Psoas muscle (tissue), 8 donors: Measurements from ENCODE around the gene SLC25A46. TPM values are rescaled to one million over a fixed set of nuclear protein-coding genes. Genes with fewer than 3 reads are reported as not detected.

Source experiments
- ATAC-seq, 4 donors: fragments of 200-7000 bp; cut with Tn5 transposase; one replicate each; pipeline ENCODE4 v1.9.1; 2020; ENCODE audit warnings: moderate library complexity in 3 of 4, mild to moderate bottlenecking in 2 of 4
- DNase-seq, 2 donors: peaks; one replicate each; pipeline ENCODE4 v3.0.0-alpha.2; 2020
- H3K27ac ChIP-seq: fragments of 200-600 bp; one replicate; pipeline ENCODE4 v1.8.0; 2022
- H3K27me3 ChIP-seq, 3 donors: fragments of 200-600 bp in 1 of 3; one replicate each; pipeline versions ENCODE4 v1.6.1 to v1.8.0; 2013 to 2022; ENCODE audit warnings: low read length in 2 of 3, mild to moderate bottlenecking in 2 of 3, moderate library complexity in 1 of 3; ENCODE audit not compliant: insufficient read depth in 3 of 3
- H3K36me3 ChIP-seq, 2 donors: fragments of 200-600 bp in 1 of 2; one replicate each; pipeline versions ENCODE4 v1.6.1 to v1.8.0; 2013 to 2022; ENCODE audit warnings: low read depth in 1 of 2, mild to moderate bottlenecking in 1 of 2, moderate library complexity in 1 of 2; ENCODE audit not compliant: insufficient read depth in 1 of 2
- H3K4me1 ChIP-seq: fragments of 200-600 bp; one replicate; pipeline ENCODE4 v1.8.0; 2022
- H3K4me3 ChIP-seq: fragments of 200-600 bp; one replicate; pipeline ENCODE4 v1.8.0; 2022; ENCODE audit warnings: mild to moderate bottlenecking
- H3K9me3 ChIP-seq: fragments of 200-600 bp; one replicate; pipeline ENCODE4 v1.8.0; 2022
- WGBS, 3 donors: extraction: QIAGEN DNeasy Blood & Tissue Kit; methylation state at CpG; one replicate each; pipeline versions ENCODE4 v1.1.6 to v1.1.7; 2013; 5-methylcytosine and 5-hydroxymethylcytosine counted together
- intact Hi-C, 2 donors: fragments of 100-400 bp; cut with DNase I; formaldehyde crosslinking; loops; one replicate each; pipeline versions ENCODE4 v1.11.0 to v1.14.2; 2022
- polyA plus RNA-seq, 3 donors: library from polyadenylated mRNA; stranded (reverse); fragments of 200-250 nt; gene quantifications; one replicate each; pipeline ENCODE4 v1.2.3, GENCODE V29; 2013
- total RNA-seq, 4 donors: library from RNA; stranded (reverse); fragmentation: NEBNext Ultra II Directional in 2 of 4; extraction: Animal tissue kit (Norgen Biotek cat#: 25700) in 2 of 4; gene quantifications; one replicate each; pipeline versions ENCODE4 v1.2.1 to v1.2.4, GENCODE V29; 2021 to 2023
- TF ChIP-seq, protein P1 (sequence below): fragments of 200-600 bp; IDR thresholded peaks from one replicate; pipeline ENCODE4 v1.8.0; 2022; ENCODE audit warnings: antibody characterized with exemption
- donor health status: healthy with polysubstance abuse.
- donor health status: DM: no; HTN: no; CAD: no; lungs with moderate emphysema.
- donor health status: Bipolar disorder and iron deficiency.
- donor health status: healthy.
- donor health status: DM: yes; HTN: yes; CAD: no.
- donor health status: DM: no; HTN: no; CAD: no.
- donor health status: DM: no; HTN: no; CAD: no.
- donor health status: DM: yes; HTN: yes; CAD: no.

The SLC25A46 gene
- total and polyA plus RNA-seq, 7 donors: 26.6 to 91.9 (median 60.6) TPM

DNA sequence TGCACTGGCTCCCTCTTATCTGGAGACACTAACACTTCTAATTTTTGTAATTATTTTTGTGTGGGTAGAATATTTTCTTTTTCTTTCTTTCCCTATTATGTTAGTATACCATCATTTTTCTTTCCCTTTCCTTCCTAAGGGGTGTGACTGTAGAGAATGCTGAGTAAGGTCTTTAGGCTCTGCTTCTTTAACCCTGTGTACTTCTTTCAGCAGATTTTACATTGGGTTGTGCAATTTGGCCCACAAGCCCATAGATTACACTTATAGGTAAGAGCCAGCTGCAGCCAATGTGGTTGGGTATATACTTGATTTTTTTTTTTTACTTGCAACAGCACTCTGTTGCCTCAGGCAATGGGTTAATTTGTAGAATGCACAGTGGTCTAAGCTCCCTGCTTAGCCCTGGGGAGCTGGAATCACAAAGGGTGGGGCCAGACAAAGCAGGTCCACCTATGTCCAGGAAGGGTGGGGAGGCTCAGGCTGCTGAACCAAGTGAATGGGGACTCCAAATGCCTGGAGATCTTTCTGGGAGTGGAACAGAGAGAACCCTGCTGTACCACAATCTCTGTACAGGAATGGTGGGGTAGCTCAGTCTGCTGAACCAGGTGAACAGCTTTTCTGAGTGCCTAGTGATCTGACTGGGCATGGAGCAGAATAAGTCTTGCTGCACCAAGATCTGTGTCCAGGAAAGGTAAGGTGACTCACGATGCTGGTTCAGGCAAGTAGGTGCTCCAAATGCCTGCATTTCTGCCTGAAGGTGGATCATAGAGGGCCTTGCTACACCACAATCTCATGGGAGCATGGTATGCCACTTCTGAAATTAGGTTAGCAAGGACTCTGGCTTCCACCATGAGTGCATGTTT, 64.9 kb downstream of the SLC25A46 start:
- intact Hi-C loops: no loop called here
- no peak for DNase-seq
- H3K36me3 ChIP-seq: no peaks in the 10 kb centered on the region

DNA sequence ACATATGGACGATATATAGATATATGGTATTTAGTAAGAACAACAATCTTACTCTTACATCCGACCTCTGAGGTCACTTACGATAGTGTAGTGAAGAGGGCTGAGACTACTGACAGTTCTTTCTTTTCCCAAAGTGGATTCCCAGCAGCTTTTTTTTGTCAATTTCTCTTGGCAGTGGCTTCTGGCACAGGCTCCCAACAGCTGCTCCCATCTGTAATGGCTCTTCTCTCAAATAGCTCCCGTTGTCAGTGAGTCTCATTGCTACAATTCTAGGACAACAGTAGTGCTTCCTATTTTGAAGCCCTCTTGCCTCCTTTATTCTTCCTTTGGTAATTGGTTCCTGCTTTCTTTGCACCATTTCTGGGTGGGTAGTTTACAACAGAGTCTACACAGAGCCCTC, 68.4 kb downstream of the SLC25A46 start:
- DNase-seq: peak in 1 of 2 donors; percentile 40
- Histone ChIP-seq H3K9me3 (no peaks in the 10 kb centered on the region), H3K27me3 (no peaks in the 10 kb centered on the region), H3K27ac (no peak overlapping the region), H3K4me1 (no peaks in the 10 kb centered on the region), H3K36me3 (no peaks in the 10 kb centered on the region), H3K4me3 (no peak overlapping the region)
- no peak for ATAC-seq
- 14 to 22% (median 20%) methylated on average over 4 of the region's 4 CpGs for WGBS, 3 donors
- TF ChIP-seq, protein P1, sequence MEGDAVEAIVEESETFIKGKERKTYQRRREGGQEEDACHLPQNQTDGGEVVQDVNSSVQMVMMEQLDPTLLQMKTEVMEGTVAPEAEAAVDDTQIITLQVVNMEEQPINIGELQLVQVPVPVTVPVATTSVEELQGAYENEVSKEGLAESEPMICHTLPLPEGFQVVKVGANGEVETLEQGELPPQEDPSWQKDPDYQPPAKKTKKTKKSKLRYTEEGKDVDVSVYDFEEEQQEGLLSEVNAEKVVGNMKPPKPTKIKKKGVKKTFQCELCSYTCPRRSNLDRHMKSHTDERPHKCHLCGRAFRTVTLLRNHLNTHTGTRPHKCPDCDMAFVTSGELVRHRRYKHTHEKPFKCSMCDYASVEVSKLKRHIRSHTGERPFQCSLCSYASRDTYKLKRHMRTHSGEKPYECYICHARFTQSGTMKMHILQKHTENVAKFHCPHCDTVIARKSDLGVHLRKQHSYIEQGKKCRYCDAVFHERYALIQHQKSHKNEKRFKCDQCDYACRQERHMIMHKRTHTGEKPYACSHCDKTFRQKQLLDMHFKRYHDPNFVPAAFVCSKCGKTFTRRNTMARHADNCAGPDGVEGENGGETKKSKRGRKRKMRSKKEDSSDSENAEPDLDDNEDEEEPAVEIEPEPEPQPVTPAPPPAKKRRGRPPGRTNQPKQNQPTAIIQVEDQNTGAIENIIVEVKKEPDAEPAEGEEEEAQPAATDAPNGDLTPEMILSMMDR: no peak
- intact Hi-C loops: no loop called here

More for the DNA sequence above, 64.9 kb downstream of the SLC25A46 start:
- H3K4me3 ChIP-seq: no peak overlapping the region
- 87 to 94% (median 90%) methylated on average over 1 of the region's 1 CpG for WGBS, 3 donors
- no peak overlapping the region for H3K27ac ChIP-seq
- no peaks in the 10 kb centered on the region for H3K9me3 ChIP-seq
- no peaks in the 10 kb centered on the region for H3K4me1 ChIP-seq
- H3K27me3 ChIP-seq: no peaks in the 10 kb centered on the region
- TF ChIP-seq, protein P1: no peak
- ATAC-seq: no peak

DNA sequence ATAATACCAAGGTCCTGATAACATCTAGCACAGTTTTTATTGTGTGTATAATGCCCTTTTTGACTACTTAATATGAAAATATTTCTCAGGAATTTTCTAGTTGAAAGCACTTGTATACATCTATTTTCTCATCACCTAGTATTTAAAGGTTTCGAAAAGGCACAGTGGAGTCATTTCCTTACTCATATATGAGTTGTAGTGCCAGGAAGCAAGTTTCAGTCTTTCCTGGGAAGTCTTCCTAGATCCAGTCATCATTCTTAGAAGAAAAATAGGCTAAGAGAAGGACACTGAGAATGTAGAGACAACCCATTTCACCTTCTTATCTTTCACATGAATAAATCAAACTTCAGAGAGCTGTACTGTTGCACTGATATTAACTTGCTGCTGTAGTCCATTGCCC, 70.2 kb downstream of the SLC25A46 start:
- WGBS, 3 donors: 85 to 90% (median 89%) methylated on average over 1 of the region's 1 CpG
- no peak for ATAC-seq

More for the DNA sequence above, 70.2 kb downstream of the SLC25A46 start:
- Histone ChIP-seq H3K27ac (no peak overlapping the region), H3K4me1 (no peaks in the 10 kb centered on the region), H3K27me3 (no peaks in the 10 kb centered on the region), H3K4me3 (no peak overlapping the region), H3K9me3 (no peaks in the 10 kb centered on the region), H3K36me3 (no peaks in the 10 kb centered on the region)
- intact Hi-C loops: no loop called here
- TF ChIP-seq, protein P1: no peak
- DNase-seq: no peak

Other genes starting within 250 kb of the SLC25A46 start
- gene TMEM232, start 12.3 kb upstream of the SLC25A46 start, total RNA-seq: 1 to 10 TPM in 3 of 4 donors, under 1 TPM in 1; 0.38 to 1.4 (median 1.1) TPM
- gene TMEM232, start 12.3 kb upstream of the SLC25A46 start, polyA plus RNA-seq: under 1 TPM; 0.25 to 0.58 (median 0.58) TPM